Stimulated activated CD8-positive, alpha-beta memory T cell treated with anti-CD3 and anti-CD28 coated beads, Interleukin-4, amount 100 ng/mL, for 24 hours (primary cell): ENCODE data around the gene BCL6.
"Not testable (repeated sequence)": the region's sequence is repeated elsewhere in the genome, so short reads cannot be mapped to it uniquely, and the experiment has no call there.

Experiments
- DNase-seq: peaks from one replicate; pipeline ENCODE4 v3.0.0-alpha.2; 2020; ENCODE audit warnings: low read depth

BCL6 gene

GRCh38 chr3:187713504-187713903 lies 31.8 kb downstream of the BCL6 start:
- no peak for DNase-seq

- no peak for DNase-seq
These were observed 36.1 kb downstream of the BCL6 start for GRCh38 chr3:187709155-187709554.

- no peak for DNase-seq
These were observed 36.6 kb downstream of the BCL6 start for GRCh38 chr3:187708696-187709095.

- DNase-seq = no peak
These were observed 38.3 kb downstream of the BCL6 start for GRCh38 chr3:187706971-187707370.

GRCh38 chr3:187705164-187705563 lies 40.1 kb downstream of the BCL6 start:
- DNase-seq = no peak

- no peak for DNase-seq
These were observed 42.7 kb downstream of the BCL6 start, which contains the start of gene RTP2 for GRCh38 chr3:187702507-187703033. Gene RTP2 (minus strand): TSS chr3:187702557. CDS start chr3:187702128, 429 bp downstream.

- no peak for DNase-seq
These were observed 45.0 kb downstream of the BCL6 start for GRCh38 chr3:187700249-187700648.

- DNase-seq = no peak
These were observed 46.5 kb downstream of the BCL6 start for GRCh38 chr3:187698499-187699399.

GRCh38 chr3:187696021-187696420 lies 49.2 kb downstream of the BCL6 start:
- DNase-seq = no peak

GRCh38 chr3:187695449-187695848 lies 49.8 kb downstream of the BCL6 start:
- DNase-seq = no peak

GRCh38 chr3:187694801-187695200 lies 50.5 kb downstream of the BCL6 start:
- DNase-seq = no peak

GRCh38 chr3:187693431-187693830 lies 51.8 kb downstream of the BCL6 start:
- no peak for DNase-seq

- DNase-seq = no peak
These were observed 55.3 kb downstream of the BCL6 start for GRCh38 chr3:187689984-187690383.

GRCh38 chr3:187686621-187687273 lies 58.5 kb downstream of the BCL6 start:
- no peak for DNase-seq

- no peak for DNase-seq
These were observed 59.3 kb downstream of the BCL6 start for GRCh38 chr3:187685948-187686347.

GRCh38 chr3:187684880-187685279 lies 60.4 kb downstream of the BCL6 start:
- DNase-seq = no peak

GRCh38 chr3:187684444-187684843 lies 60.8 kb downstream of the BCL6 start:
- no peak for DNase-seq

- DNase-seq = not testable (repeated sequence)
These were observed 63.5 kb downstream of the BCL6 start for GRCh38 chr3:187681756-187682155.

GRCh38 chr3:187679638-187680396 lies 65.5 kb downstream of the BCL6 start:
- DNase-seq = peak; percentile 38

- DNase-seq = peak; percentile 9
These were observed 66.5 kb downstream of the BCL6 start for GRCh38 chr3:187678726-187679268.

- no peak for DNase-seq
These were observed 67.7 kb downstream of the BCL6 start for GRCh38 chr3:187677604-187678003.

- DNase-seq = no peak
These were observed 72.3 kb downstream of the BCL6 start for GRCh38 chr3:187673012-187673411.
